Measurements from ENCODE around the gene SLC41A1. TPM values are rescaled to one million over a fixed set of nuclear protein-coding genes. Genes with fewer than 3 reads are reported as not detected.

The SLC41A1 gene
- total RNA-seq, 1 experiment from 2014 or later: 31.9 TPM

DNA sequence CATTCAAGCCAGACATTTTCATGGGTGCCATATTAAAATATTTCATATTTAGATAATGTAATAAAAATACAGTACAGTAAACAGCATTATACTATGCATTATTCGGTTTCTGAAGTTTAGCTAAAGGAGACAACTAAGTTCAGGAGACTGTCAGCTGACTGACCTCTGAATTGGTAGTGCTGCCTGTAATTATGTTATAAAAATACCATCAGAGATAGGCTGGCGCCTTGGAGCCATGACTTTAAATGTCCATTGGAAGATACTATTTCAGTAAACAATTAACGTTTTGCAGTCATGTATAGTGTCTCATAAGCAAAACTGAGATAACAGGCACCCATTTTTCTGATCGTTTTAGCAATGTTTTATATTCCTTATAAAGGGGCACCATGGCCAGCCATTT is 26.4 kb downstream of the SLC41A1 start:
- Mint-ChIP-seq H3K36me3 (ENCODE audit: insufficient read depth, unreplicated experiment) (no peaks in the 10 kb centered on the region), H3K9me3 (ENCODE audit: low read depth, unreplicated experiment) (no peaks in the 10 kb centered on the region), H3K4me3 (ENCODE audit: low read depth, unreplicated experiment) (no peak overlapping the region), H3K4me1 (ENCODE audit: low read depth, unreplicated experiment) (no peaks in the 10 kb centered on the region), H3K27ac (ENCODE audit: unreplicated experiment) (no peak overlapping the region), H3K27me3 (ENCODE audit: unreplicated experiment) (no peaks in the 10 kb centered on the region)
- intact Hi-C loops (cut with micrococcal nuclease; ENCODE audit: unreplicated experiment): no loop called here
- BruUV-seq (replicated peaks): no TSS peak
- TF ChIP-seq, protein P1, sequence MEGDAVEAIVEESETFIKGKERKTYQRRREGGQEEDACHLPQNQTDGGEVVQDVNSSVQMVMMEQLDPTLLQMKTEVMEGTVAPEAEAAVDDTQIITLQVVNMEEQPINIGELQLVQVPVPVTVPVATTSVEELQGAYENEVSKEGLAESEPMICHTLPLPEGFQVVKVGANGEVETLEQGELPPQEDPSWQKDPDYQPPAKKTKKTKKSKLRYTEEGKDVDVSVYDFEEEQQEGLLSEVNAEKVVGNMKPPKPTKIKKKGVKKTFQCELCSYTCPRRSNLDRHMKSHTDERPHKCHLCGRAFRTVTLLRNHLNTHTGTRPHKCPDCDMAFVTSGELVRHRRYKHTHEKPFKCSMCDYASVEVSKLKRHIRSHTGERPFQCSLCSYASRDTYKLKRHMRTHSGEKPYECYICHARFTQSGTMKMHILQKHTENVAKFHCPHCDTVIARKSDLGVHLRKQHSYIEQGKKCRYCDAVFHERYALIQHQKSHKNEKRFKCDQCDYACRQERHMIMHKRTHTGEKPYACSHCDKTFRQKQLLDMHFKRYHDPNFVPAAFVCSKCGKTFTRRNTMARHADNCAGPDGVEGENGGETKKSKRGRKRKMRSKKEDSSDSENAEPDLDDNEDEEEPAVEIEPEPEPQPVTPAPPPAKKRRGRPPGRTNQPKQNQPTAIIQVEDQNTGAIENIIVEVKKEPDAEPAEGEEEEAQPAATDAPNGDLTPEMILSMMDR (IDR thresholded peaks at IDR 0.05; ENCODE audit: unreplicated experiment): no peak
- CTCF ChIA-PET: interaction anchor here (1.0 kb wide), 1 partner anchor 270 kb away, joined by 4 read pairs; no protein-coding TSS in a partner anchor
- DNase-seq: no peak

DNA sequence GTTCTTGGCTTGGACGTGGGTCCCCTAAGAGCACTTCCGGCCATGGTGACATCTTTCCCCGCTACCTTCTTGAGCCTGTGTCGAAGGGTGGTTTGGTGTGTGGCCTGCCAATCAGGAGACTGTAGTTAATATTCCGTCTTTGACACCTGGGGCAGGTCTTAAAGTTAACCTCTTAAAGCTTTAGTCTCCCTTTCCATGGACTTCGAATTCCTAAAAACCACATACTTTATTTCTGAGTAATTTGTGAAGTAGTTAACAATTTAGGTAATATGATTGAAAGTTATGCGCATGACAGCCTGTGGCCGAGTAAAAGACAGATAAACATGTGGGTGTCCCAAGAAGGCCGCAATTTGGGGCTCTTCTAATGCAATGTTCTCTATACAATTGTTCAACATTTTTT is 27.6 kb downstream of the SLC41A1 start:
- H3K9me3 Mint-ChIP-seq (ENCODE audit: low read depth, unreplicated experiment): no peaks in the 10 kb centered on the region

DNA sequence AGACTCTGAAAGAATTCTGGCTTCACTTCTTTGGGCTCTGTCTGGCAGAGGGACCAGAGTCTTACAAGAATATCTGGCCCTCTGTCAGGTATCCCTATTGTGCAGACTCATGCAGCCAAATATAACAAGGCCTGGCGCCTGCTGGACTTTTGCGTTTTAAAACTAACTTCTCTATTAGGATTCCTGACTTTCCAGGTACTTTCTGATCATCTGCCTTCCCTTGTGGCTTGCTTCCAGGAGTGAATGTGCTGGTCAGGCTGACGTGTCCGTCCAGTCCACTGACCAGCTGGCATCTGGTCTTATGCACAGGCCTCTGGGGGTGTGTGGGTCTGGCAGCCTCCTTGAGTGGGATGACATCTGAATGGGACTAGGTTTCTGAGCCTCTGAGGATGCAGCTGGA is 29.1 kb downstream of the SLC41A1 start:
- TF ChIP-seq, protein P1 (IDR thresholded peaks at IDR 0.05; ENCODE audit: unreplicated experiment): no peak
- Mint-ChIP-seq H3K36me3 (ENCODE audit: insufficient read depth, unreplicated experiment) (no peaks in the 10 kb centered on the region), H3K9me3 (ENCODE audit: low read depth, unreplicated experiment) (no peaks in the 10 kb centered on the region), H3K4me3 (ENCODE audit: low read depth, unreplicated experiment) (no peak overlapping the region), H3K27ac (ENCODE audit: unreplicated experiment) (no peak overlapping the region), H3K4me1 (ENCODE audit: low read depth, unreplicated experiment) (no peaks in the 10 kb centered on the region), H3K27me3 (ENCODE audit: unreplicated experiment) (no peaks in the 10 kb centered on the region)
- no TSS peak for BruUV-seq (replicated peaks)
- no peak for DNase-seq
- CTCF ChIA-PET: interaction anchor here (0.5 kb wide), 1 partner anchor 1497 kb away, joined by 5 read pairs; no protein-coding TSS in a partner anchor
- intact Hi-C loops (cut with micrococcal nuclease; ENCODE audit: unreplicated experiment): no loop called here

More for the DNA sequence above, 27.6 kb downstream of the SLC41A1 start:
- Mint-ChIP-seq H3K36me3 (ENCODE audit: insufficient read depth, unreplicated experiment) (no peaks in the 10 kb centered on the region), H3K27me3 (ENCODE audit: unreplicated experiment) (no peaks in the 10 kb centered on the region), H3K4me3 (ENCODE audit: low read depth, unreplicated experiment) (no peak overlapping the region), H3K4me1 (ENCODE audit: low read depth, unreplicated experiment) (no peaks in the 10 kb centered on the region), H3K27ac (ENCODE audit: unreplicated experiment) (no peak overlapping the region)
- TF ChIP-seq, protein P1 (IDR thresholded peaks at IDR 0.05; ENCODE audit: unreplicated experiment): no peak
- intact Hi-C loops (cut with micrococcal nuclease; ENCODE audit: unreplicated experiment): no loop called here
- BruUV-seq (replicated peaks): no TSS peak
- CTCF ChIA-PET: no interaction called here
- no peak for DNase-seq

DNA sequence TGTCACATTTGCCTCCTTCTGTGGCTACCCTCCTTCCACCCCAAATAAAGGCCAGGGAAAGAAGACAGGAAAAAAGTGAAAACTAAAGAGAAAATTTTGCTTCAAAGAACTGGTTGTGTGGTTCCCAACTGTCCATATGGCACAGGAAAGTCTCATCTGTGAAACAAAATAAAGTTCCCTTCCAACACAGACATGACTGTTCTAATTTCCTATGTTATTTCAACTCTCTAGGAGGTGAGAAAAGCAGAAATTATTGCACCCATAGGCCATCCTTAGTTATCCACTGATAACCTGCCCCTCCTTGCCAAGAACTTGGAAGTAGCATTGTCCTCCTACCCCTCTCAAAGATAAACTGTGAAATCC is 29.6 kb downstream of the SLC41A1 start:
- CTCF ChIA-PET: interaction anchor here (0.5 kb wide), 1 partner anchor 1497 kb away, joined by 5 read pairs; no protein-coding TSS in a partner anchor
- no peaks in the 10 kb centered on the region for H3K27me3 Mint-ChIP-seq (ENCODE audit: unreplicated experiment)
- no peaks in the 10 kb centered on the region for H3K9me3 Mint-ChIP-seq (ENCODE audit: low read depth, unreplicated experiment)

More for the DNA sequence above, 29.6 kb downstream of the SLC41A1 start:
- Mint-ChIP-seq H3K36me3 (ENCODE audit: insufficient read depth, unreplicated experiment) (no peaks in the 10 kb centered on the region), H3K27ac (ENCODE audit: unreplicated experiment) (no peak overlapping the region), H3K4me3 (ENCODE audit: low read depth, unreplicated experiment) (no peak overlapping the region), H3K4me1 (ENCODE audit: low read depth, unreplicated experiment) (no peaks in the 10 kb centered on the region)
- intact Hi-C loops (cut with micrococcal nuclease; ENCODE audit: unreplicated experiment): no loop called here
- TF ChIP-seq, protein P1 (IDR thresholded peaks at IDR 0.05; ENCODE audit: unreplicated experiment): no peak
- BruUV-seq (replicated peaks): no TSS peak
- DNase-seq: no peak
